ENCODE data around the gene HS3ST4.
"Not testable (repeated sequence)": the region's sequence is repeated elsewhere in the genome, so short reads cannot be mapped to it uniquely, and the experiment has no call there.

Gene HS3ST4

GRCh38 chr16:26019381-26020242, 327.9 kb downstream of the HS3ST4 start:
- H3K4me3 ChIP-seq (ENCODE audit: low read length) = no peak overlapping the region

GRCh38 chr16:26026709-26027450, 335.1 kb downstream of the HS3ST4 start:
- Histone ChIP-seq H3K9me3 (ENCODE audit: low read length) (no peaks in the 10 kb centered on the region), H2AFZ (ENCODE audit: low read depth, low read length) (no peak overlapping the region), H3K4me1 (ENCODE audit: insufficient read depth, low read length) (no peaks in the 10 kb centered on the region), H3K27me3 (ENCODE audit: insufficient read depth, low read length) (no peaks in the 10 kb centered on the region), H3K4me3 (ENCODE audit: low read length) (no peak overlapping the region), H3K36me3 (ENCODE audit: insufficient read depth, low read length) (no peaks in the 10 kb centered on the region)

More at GRCh38 chr16:26019381-26020242, 327.9 kb downstream of the HS3ST4 start:
- no peaks in the 10 kb centered on the region for H3K4me1 ChIP-seq (ENCODE audit: insufficient read depth, low read length)
- no peaks in the 10 kb centered on the region for H3K36me3 ChIP-seq (ENCODE audit: insufficient read depth, low read length)
- no peaks in the 10 kb centered on the region for H3K9me3 ChIP-seq (ENCODE audit: low read length)
- no peaks in the 10 kb centered on the region for H3K27me3 ChIP-seq (ENCODE audit: insufficient read depth, low read length)
- H2AFZ ChIP-seq (ENCODE audit: low read depth, low read length) = no peak overlapping the region

GRCh38 chr16:26031286-26031685, 339.5 kb downstream of the HS3ST4 start:
- H2AFZ ChIP-seq (ENCODE audit: low read depth, low read length) = no peak overlapping the region
- H3K4me3 ChIP-seq (ENCODE audit: low read length) = no peak overlapping the region
- no peaks in the 10 kb centered on the region for H3K9me3 ChIP-seq (ENCODE audit: low read length)
- no peaks in the 10 kb centered on the region for H3K27me3 ChIP-seq (ENCODE audit: insufficient read depth, low read length)
- H3K4me1 ChIP-seq (ENCODE audit: insufficient read depth, low read length) = no peaks in the 10 kb centered on the region
- no peaks in the 10 kb centered on the region for H3K36me3 ChIP-seq (ENCODE audit: insufficient read depth, low read length)

GRCh38 chr16:26032661-26033060, 340.9 kb downstream of the HS3ST4 start:
- not testable (repeated sequence) for H3K27me3 ChIP-seq (ENCODE audit: insufficient read depth, low read length); H3K4me1 ChIP-seq (ENCODE audit: insufficient read depth, low read length); H3K36me3 ChIP-seq (ENCODE audit: insufficient read depth, low read length); H3K9me3 ChIP-seq (ENCODE audit: low read length); H3K4me3 ChIP-seq (ENCODE audit: low read length); H2AFZ ChIP-seq (ENCODE audit: low read depth, low read length)

GRCh38 chr16:26041952-26042668, 350.4 kb downstream of the HS3ST4 start:
- Histone ChIP-seq H3K9me3 (ENCODE audit: low read length) (no peaks in the 10 kb centered on the region), H2AFZ (ENCODE audit: low read depth, low read length) (no peak overlapping the region), H3K4me1 (ENCODE audit: insufficient read depth, low read length) (no peaks in the 10 kb centered on the region), H3K4me3 (ENCODE audit: low read length) (no peak overlapping the region), H3K36me3 (ENCODE audit: insufficient read depth, low read length) (no peaks in the 10 kb centered on the region), H3K27me3 (ENCODE audit: insufficient read depth, low read length) (no peaks in the 10 kb centered on the region)

GRCh38 chr16:26050472-26050871, 358.7 kb downstream of the HS3ST4 start:
- peaks cover 3% of the 10 kb centered on the region for H3K4me1 ChIP-seq (ENCODE audit: insufficient read depth, low read length)
- H3K27me3 ChIP-seq (ENCODE audit: insufficient read depth, low read length) = no peaks in the 10 kb centered on the region
- no peaks in the 10 kb centered on the region for H3K9me3 ChIP-seq (ENCODE audit: low read length)
- no peak overlapping the region for H2AFZ ChIP-seq (ENCODE audit: low read depth, low read length)
- H3K4me3 ChIP-seq (ENCODE audit: low read length) = no peak overlapping the region
- H3K36me3 ChIP-seq (ENCODE audit: insufficient read depth, low read length) = no peaks in the 10 kb centered on the region

- no peaks in the 10 kb centered on the region for H3K36me3 ChIP-seq (ENCODE audit: insufficient read depth, low read length)
- peaks cover 5% of the 10 kb centered on the region for H3K4me1 ChIP-seq (ENCODE audit: insufficient read depth, low read length)
- H2AFZ ChIP-seq (ENCODE audit: low read depth, low read length) = no peak overlapping the region
- no peak overlapping the region for H3K4me3 ChIP-seq (ENCODE audit: low read length)
- no peaks in the 10 kb centered on the region for H3K27me3 ChIP-seq (ENCODE audit: insufficient read depth, low read length)
- no peaks in the 10 kb centered on the region for H3K9me3 ChIP-seq (ENCODE audit: low read length)
Measured at GRCh38 chr16:26051063-26051462, 359.3 kb downstream of the HS3ST4 start.

GRCh38 chr16:26053889-26054288, 362.1 kb downstream of the HS3ST4 start:
- Histone ChIP-seq H3K36me3 (ENCODE audit: insufficient read depth, low read length) (no peaks in the 10 kb centered on the region), H3K4me3 (ENCODE audit: low read length) (no peak overlapping the region), H3K4me1 (ENCODE audit: insufficient read depth, low read length) (peaks cover 5% of the 10 kb centered on the region), H2AFZ (ENCODE audit: low read depth, low read length) (no peak overlapping the region), H3K9me3 (ENCODE audit: low read length) (no peaks in the 10 kb centered on the region), H3K27me3 (ENCODE audit: insufficient read depth, low read length) (no peaks in the 10 kb centered on the region)

GRCh38 chr16:26058326-26058725, 366.6 kb downstream of the HS3ST4 start:
- peaks cover 2% of the 10 kb centered on the region for H3K4me1 ChIP-seq (ENCODE audit: insufficient read depth, low read length)
- H3K36me3 ChIP-seq (ENCODE audit: insufficient read depth, low read length) = no peaks in the 10 kb centered on the region
- no peak overlapping the region for H3K4me3 ChIP-seq (ENCODE audit: low read length)
- H2AFZ ChIP-seq (ENCODE audit: low read depth, low read length) = no peak overlapping the region
- H3K9me3 ChIP-seq (ENCODE audit: low read length) = no peaks in the 10 kb centered on the region
- H3K27me3 ChIP-seq (ENCODE audit: insufficient read depth, low read length) = no peaks in the 10 kb centered on the region

- H3K9me3 ChIP-seq (ENCODE audit: low read length) = no peaks in the 10 kb centered on the region
- H2AFZ ChIP-seq (ENCODE audit: low read depth, low read length) = no peak overlapping the region
- H3K4me1 ChIP-seq (ENCODE audit: insufficient read depth, low read length) = peaks cover 18% of the 10 kb centered on the region
- no peak overlapping the region for H3K4me3 ChIP-seq (ENCODE audit: low read length)
- no peaks in the 10 kb centered on the region for H3K27me3 ChIP-seq (ENCODE audit: insufficient read depth, low read length)
- H3K36me3 ChIP-seq (ENCODE audit: insufficient read depth, low read length) = no peaks in the 10 kb centered on the region
Measured at GRCh38 chr16:26070302-26071100, 378.7 kb downstream of the HS3ST4 start.

- Histone ChIP-seq H2AFZ (ENCODE audit: low read depth, low read length) (no peak overlapping the region), H3K4me1 (ENCODE audit: insufficient read depth, low read length) (peaks cover 18% of the 10 kb centered on the region), H3K4me3 (ENCODE audit: low read length) (no peak overlapping the region), H3K36me3 (ENCODE audit: insufficient read depth, low read length) (no peaks in the 10 kb centered on the region), H3K9me3 (ENCODE audit: low read length) (no peaks in the 10 kb centered on the region), H3K27me3 (ENCODE audit: insufficient read depth, low read length) (no peaks in the 10 kb centered on the region)
Measured at GRCh38 chr16:26071101-26071866, 379.5 kb downstream of the HS3ST4 start.

Data from neuron (in vitro differentiated cells).